Measurements from ENCODE around the gene TRIML2. TPM values are rescaled to one million over a fixed set of nuclear protein-coding genes. Genes with fewer than 3 reads are reported as not detected.

Gene TRIML2
- total RNA-seq, 1 experiment from 2014 or later, result 0.17 TPM

DNA sequence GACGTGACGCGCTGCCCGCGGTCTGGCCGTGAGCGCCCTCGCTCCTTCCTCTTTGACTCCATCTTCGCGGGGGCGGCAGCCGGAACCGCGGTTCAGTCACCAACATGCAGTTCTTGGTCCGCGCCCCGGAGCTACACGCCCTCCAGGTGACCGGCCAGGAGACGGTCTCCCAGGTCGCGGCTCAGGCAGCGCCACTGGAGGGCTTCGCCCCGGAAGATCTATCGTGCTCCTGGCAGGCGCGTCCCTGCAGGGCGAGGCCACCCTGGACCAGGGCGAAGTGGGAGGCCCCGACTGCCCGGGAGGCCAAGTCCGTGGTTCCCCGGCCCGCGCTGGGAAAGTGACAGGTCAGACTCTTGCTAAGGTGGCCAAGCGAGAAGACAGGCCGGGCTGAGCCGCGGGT, 2.9 kb downstream of the TRIML2 start:
- H3K36me3 ChIP-seq (ENCODE audit: insufficient read depth, low read length, poor library complexity, severe bottlenecking), result no peaks in the 10 kb centered on the region
- H3K4me1 ChIP-seq (ENCODE audit: insufficient read depth, low read length, poor library complexity, severe bottlenecking), result no peaks in the 10 kb centered on the region
- no peaks in the 10 kb centered on the region for H3K9me3 ChIP-seq (ENCODE audit: low read depth, low read length, poor library complexity, severe bottlenecking)
- ChIA-PET CTCF (no interaction called here), POLR2A (ENCODE audit: low non-redundant PET) (no interaction called here)
- no peak overlapping the region for H3K4me3 ChIP-seq (ENCODE audit: low read depth, low read length, poor library complexity, severe bottlenecking)
- TF ChIP-seq, protein P1, sequence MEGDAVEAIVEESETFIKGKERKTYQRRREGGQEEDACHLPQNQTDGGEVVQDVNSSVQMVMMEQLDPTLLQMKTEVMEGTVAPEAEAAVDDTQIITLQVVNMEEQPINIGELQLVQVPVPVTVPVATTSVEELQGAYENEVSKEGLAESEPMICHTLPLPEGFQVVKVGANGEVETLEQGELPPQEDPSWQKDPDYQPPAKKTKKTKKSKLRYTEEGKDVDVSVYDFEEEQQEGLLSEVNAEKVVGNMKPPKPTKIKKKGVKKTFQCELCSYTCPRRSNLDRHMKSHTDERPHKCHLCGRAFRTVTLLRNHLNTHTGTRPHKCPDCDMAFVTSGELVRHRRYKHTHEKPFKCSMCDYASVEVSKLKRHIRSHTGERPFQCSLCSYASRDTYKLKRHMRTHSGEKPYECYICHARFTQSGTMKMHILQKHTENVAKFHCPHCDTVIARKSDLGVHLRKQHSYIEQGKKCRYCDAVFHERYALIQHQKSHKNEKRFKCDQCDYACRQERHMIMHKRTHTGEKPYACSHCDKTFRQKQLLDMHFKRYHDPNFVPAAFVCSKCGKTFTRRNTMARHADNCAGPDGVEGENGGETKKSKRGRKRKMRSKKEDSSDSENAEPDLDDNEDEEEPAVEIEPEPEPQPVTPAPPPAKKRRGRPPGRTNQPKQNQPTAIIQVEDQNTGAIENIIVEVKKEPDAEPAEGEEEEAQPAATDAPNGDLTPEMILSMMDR (conservative IDR thresholded peaks at IDR 0.05; ENCODE audit: low read depth, low read length), result no peak
- TF ChIP-seq EZH2 (IDR thresholded peaks at IDR 0.05; ENCODE audit: borderline replicate concordance, low read depth, low read length, poor library complexity, severe bottlenecking), result no peak
- H3K27ac ChIP-seq (ENCODE audit: low read depth, low read length, poor library complexity, severe bottlenecking), result no peak overlapping the region
- intact Hi-C loops (cut with micrococcal nuclease; ENCODE audit: unreplicated experiment), result no loop called here
- DNase-seq (ENCODE audit: low spot score), result no peak
- no peaks in the 10 kb centered on the region for H3K27me3 ChIP-seq (replicated peaks; ENCODE audit: insufficient read depth, low read depth, low read length, poor library complexity)
- BruUV-seq (replicated peaks), result no TSS peak

DNA sequence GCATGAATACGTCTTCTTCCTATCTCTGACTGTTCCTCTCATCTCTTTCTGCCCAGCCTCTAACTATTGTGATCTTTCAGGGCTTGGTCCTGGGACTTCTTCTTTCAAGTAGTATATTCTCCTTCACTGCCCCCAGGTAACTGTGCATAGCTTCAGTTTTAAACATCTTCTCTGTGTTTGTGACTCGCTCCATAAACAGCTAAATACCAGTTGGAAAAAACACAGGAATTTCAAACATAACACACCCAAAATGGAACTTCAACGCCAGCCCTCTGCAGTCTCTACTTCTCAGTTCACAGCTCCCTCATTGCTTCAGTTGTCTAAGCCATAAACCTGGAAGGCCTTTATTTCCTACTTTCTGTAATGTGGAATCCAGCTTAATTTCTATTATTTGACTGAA, 16.6 kb downstream of the TRIML2 start:
- H3K9me3 ChIP-seq (ENCODE audit: low read depth, low read length, poor library complexity, severe bottlenecking), result no peaks in the 10 kb centered on the region
- CTCF ChIA-PET, result no interaction called here
- H3K27me3 ChIP-seq (replicated peaks; ENCODE audit: insufficient read depth, low read depth, low read length, poor library complexity), result no peaks in the 10 kb centered on the region
- H3K4me1 ChIP-seq (ENCODE audit: insufficient read depth, low read length, poor library complexity, severe bottlenecking), result no peaks in the 10 kb centered on the region
- no peak overlapping the region for H3K27ac ChIP-seq (ENCODE audit: low read depth, low read length, poor library complexity, severe bottlenecking)
- H3K36me3 ChIP-seq (ENCODE audit: insufficient read depth, low read length, poor library complexity, severe bottlenecking), result no peaks in the 10 kb centered on the region
- intact Hi-C loops (cut with micrococcal nuclease; ENCODE audit: unreplicated experiment), result no loop called here
- TF ChIP-seq EZH2 (IDR thresholded peaks at IDR 0.05; ENCODE audit: borderline replicate concordance, low read depth, low read length, poor library complexity, severe bottlenecking), result no peak
- TF ChIP-seq, protein P1 (conservative IDR thresholded peaks at IDR 0.05; ENCODE audit: low read depth, low read length), result no peak
- no peak overlapping the region for H3K4me3 ChIP-seq (ENCODE audit: low read depth, low read length, poor library complexity, severe bottlenecking)
- no peak for DNase-seq (ENCODE audit: low spot score)
- POLR2A ChIA-PET (ENCODE audit: low non-redundant PET), result no interaction called here
- no TSS peak for BruUV-seq (replicated peaks)

DNA sequence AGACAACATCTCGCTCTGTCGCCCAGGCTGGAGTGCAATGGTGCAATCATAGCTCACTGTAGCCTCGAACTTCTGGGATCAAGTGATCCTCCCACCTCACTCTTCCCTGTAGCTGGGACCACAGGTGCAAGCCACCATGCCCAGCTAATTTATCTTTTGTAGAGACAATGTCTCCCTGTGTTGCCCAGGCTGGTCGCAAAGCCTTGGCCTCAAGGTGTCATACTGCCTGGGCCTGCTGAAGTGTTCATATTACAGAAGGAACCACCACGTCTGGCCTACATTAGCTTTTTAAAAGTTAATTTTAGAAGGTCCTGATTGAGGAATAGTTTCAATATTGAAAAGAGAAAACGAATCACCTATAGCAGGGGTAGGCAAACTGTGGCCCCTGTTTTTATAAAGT, 22.5 kb downstream of the TRIML2 start:
- TF ChIP-seq EZH2 (IDR thresholded peaks at IDR 0.05; ENCODE audit: borderline replicate concordance, low read depth, low read length, poor library complexity, severe bottlenecking), result no peak
- TF ChIP-seq, protein P1 (conservative IDR thresholded peaks at IDR 0.05; ENCODE audit: low read depth, low read length), result no peak
- Histone ChIP-seq H3K4me1 (ENCODE audit: insufficient read depth, low read length, poor library complexity, severe bottlenecking) (no peaks in the 10 kb centered on the region), H3K27ac (ENCODE audit: low read depth, low read length, poor library complexity, severe bottlenecking) (no peak overlapping the region), H3K27me3 (replicated peaks; ENCODE audit: insufficient read depth, low read depth, low read length, poor library complexity) (peaks cover 3% of the 10 kb centered on the region), H3K36me3 (ENCODE audit: insufficient read depth, low read length, poor library complexity, severe bottlenecking) (no peaks in the 10 kb centered on the region), H3K9me3 (ENCODE audit: low read depth, low read length, poor library complexity, severe bottlenecking) (no peaks in the 10 kb centered on the region), H3K4me3 (ENCODE audit: low read depth, low read length, poor library complexity, severe bottlenecking) (no peak overlapping the region)
- POLR2A ChIA-PET (ENCODE audit: low non-redundant PET), result no interaction called here
- intact Hi-C loops (cut with micrococcal nuclease; ENCODE audit: unreplicated experiment), result no loop called here
- no peak for DNase-seq (ENCODE audit: low spot score)
- no TSS peak for BruUV-seq (replicated peaks)
- CTCF ChIA-PET, result no interaction called here
